H1 (cell line): ENCODE measurements around the gene TAS2R39. TPM values are rescaled to one million over a fixed set of nuclear protein-coding genes. Genes with fewer than 3 reads are reported as not detected.

Experiments used
- CTCF ChIA-PET: fragments of 300-600 bp; sonication (Branson Sonifier 250); formaldehyde crosslinking; loops from one replicate; lab custom pipeline; 2021; ENCODE audit not compliant: partially characterized antibody; lab: Charles Lee
- POLR2A ChIA-PET: fragments of 300-600 bp; sonication (Branson Sonifier 250); formaldehyde crosslinking; loops from one replicate; lab custom pipeline; 2021; ENCODE audit warnings: inconsistent platforms; ENCODE audit not compliant: partially characterized antibody; lab: Charles Lee
- DNase-seq, 2 experiments: peaks; one replicate each; pipeline versions ENCODE4 v3.0.0 to v3.0.0-alpha.2; 2010 to 2022; ENCODE audit warnings: low spot score in 2 of 2, low read depth in 1 of 2, mixed read lengths in 1 of 2
- FAIRE-seq: peaks from 2 replicates; lab custom pipeline; 2011; peaks lifted over from hg19 to GRCh38; lab: Jason Lieb, UNC
- H2AFZ ChIP-seq: 2 replicates; pipeline ENCODE4 v1.8.1; 2012; ENCODE audit warnings: low read length, inconsistent platforms
- H2AK5ac ChIP-seq: 2 replicates; pipeline ENCODE4 v1.6.1; 2013; ENCODE audit warnings: low read depth, low read length
- H2BK120ac ChIP-seq: replicated peaks from 2 replicates; pipeline ENCODE3; 2013; ENCODE audit warnings: low read depth, low read length, inconsistent platforms
- H2BK12ac ChIP-seq: 2 replicates; pipeline ENCODE4 v1.6.1; 2013; ENCODE audit warnings: low read depth, low read length
- H2BK15ac ChIP-seq: 2 replicates; pipeline ENCODE4 v1.6.1; 2013; ENCODE audit warnings: low read length
- H2BK20ac ChIP-seq: 2 replicates; pipeline ENCODE4 v1.6.1; 2013; ENCODE audit warnings: low read length
- H2BK5ac ChIP-seq: 2 replicates; pipeline ENCODE4 v1.6.1; 2013; ENCODE audit warnings: low read depth, low read length
- H3K14ac ChIP-seq: 2 replicates; pipeline ENCODE4 v1.6.1; 2013; ENCODE audit warnings: inconsistent platforms; ENCODE audit not compliant: insufficient read length
- H3K18ac ChIP-seq: 2 replicates; pipeline ENCODE4 v1.6.1; 2013; ENCODE audit warnings: low read length; ENCODE audit errors: extremely low read depth
- H3K23ac ChIP-seq: 2 replicates; pipeline ENCODE4 v1.6.1; 2013; ENCODE audit warnings: inconsistent platforms; ENCODE audit not compliant: insufficient read length
- H3K23me2 ChIP-seq: 2 replicates; pipeline ENCODE4 v1.6.1; 2013; ENCODE audit warnings: low read depth, low read length
- H3K27ac ChIP-seq: 2 replicates; pipeline ENCODE4 v1.6.1; 2011; ENCODE audit warnings: low read depth, low read length, inconsistent platforms
- H3K27me3 ChIP-seq, 4 experiments: replicated peaks in 1 of 4; 1 replicate in 1 of 4; 2 replicates in 3 of 4; pipeline versions ENCODE4 v1.6.1 to v1.8.1; 2011 to 2013; ENCODE audit warnings: low read length in 3 of 4, mild to moderate bottlenecking in 3 of 4, inconsistent platforms in 2 of 4, mixed read lengths in 2 of 4, moderate library complexity in 1 of 4; ENCODE audit not compliant: control insufficient read depth in 3 of 4, insufficient read depth in 3 of 4; ENCODE audit errors: extremely low read depth in 1 of 4
- H3K36me3 ChIP-seq, 4 experiments: 2 replicates each; pipeline versions ENCODE4 v1.6.1 to v1.8.1; 2011 to 2013; ENCODE audit warnings: mild to moderate bottlenecking in 4 of 4, low read length in 3 of 4, moderate library complexity in 2 of 4, control low read depth in 1 of 4, inconsistent platforms in 1 of 4; ENCODE audit not compliant: insufficient read depth in 4 of 4, control insufficient read depth in 2 of 4
- H3K4ac ChIP-seq: replicated peaks from 2 replicates; pipeline ENCODE3; 2013; ENCODE audit warnings: low read length, low read depth, mixed read lengths, inconsistent platforms; ENCODE audit not compliant: insufficient read length
- H3K4me1 ChIP-seq, 4 experiments: replicated peaks in 1 of 4; 1 replicate in 1 of 4; 2 replicates in 3 of 4; pipeline versions ENCODE4 v1.6.1 to v1.8.1; 2011 to 2013; ENCODE audit warnings: low read length in 3 of 4, inconsistent platforms in 2 of 4, mixed read lengths in 1 of 4; ENCODE audit not compliant: insufficient read depth in 4 of 4, control insufficient read depth in 3 of 4
- H3K4me2 ChIP-seq, 2 experiments: 2 replicates each; pipeline versions ENCODE4 v1.6.1 to v1.8.1; 2011 to 2013; ENCODE audit warnings: low read depth in 2 of 2, low read length in 2 of 2, control low read depth in 1 of 2, inconsistent platforms in 1 of 2, mild to moderate bottlenecking in 1 of 2; ENCODE audit not compliant: insufficient read depth in 1 of 2
- H3K4me3 ChIP-seq, 4 experiments: fragments of 200-600, 300-600 bp in 1 of 4; sonication (generic), shearing (Covaris generic), sonication (Bioruptor Twin) in 1 of 4; 2 replicates each; pipeline versions ENCODE4 v1.5.1 to v1.8.1; 2011 to 2016; ENCODE audit warnings: low read length in 4 of 4, low read depth in 3 of 4, control low read depth in 2 of 4, inconsistent platforms in 2 of 4, mild to moderate bottlenecking in 2 of 4, mixed read lengths in 1 of 4, moderate library complexity in 1 of 4; ENCODE audit not compliant: insufficient read depth in 2 of 4; ENCODE audit errors: extremely low read depth in 1 of 4
- H3K56ac ChIP-seq: replicated peaks from 2 replicates; pipeline ENCODE3; 2013; ENCODE audit warnings: low read depth, mild to moderate bottlenecking, mixed read lengths, low read length, inconsistent platforms; ENCODE audit not compliant: insufficient read length
- H3K79me1 ChIP-seq: 2 replicates; pipeline ENCODE4 v1.6.1; 2013; ENCODE audit warnings: low read depth, low read length, control low read depth
- H3K79me2 ChIP-seq, 2 experiments: 2 replicates each; pipeline versions ENCODE4 v1.6.1 to v1.8.1; 2012 to 2013; ENCODE audit warnings: low read length in 2 of 2, mild to moderate bottlenecking in 2 of 2, inconsistent platforms in 1 of 2; ENCODE audit not compliant: insufficient read depth in 2 of 2, control insufficient read depth in 1 of 2
- H3K9ac ChIP-seq, 4 experiments: replicated peaks in 1 of 4; 1 replicate in 1 of 4; 2 replicates in 3 of 4; pipeline versions ENCODE4 v1.6.1 to v1.8.1; 2011 to 2013; ENCODE audit warnings: low read depth in 3 of 4, low read length in 3 of 4, control low read depth in 2 of 4, mild to moderate bottlenecking in 2 of 4, moderate library complexity in 2 of 4, inconsistent platforms in 1 of 4; ENCODE audit errors: extremely low read depth in 1 of 4
- H3K9me3 ChIP-seq, 2 experiments: 2 replicates each; pipeline versions ENCODE4 v1.6.1 to v1.8.1; 2012 to 2013; ENCODE audit warnings: mild to moderate bottlenecking in 2 of 2, moderate library complexity in 2 of 2, control low read depth in 1 of 2, inconsistent platforms in 1 of 2, low read depth in 1 of 2, low read length in 1 of 2, mixed read lengths in 1 of 2; ENCODE audit not compliant: insufficient read depth in 2 of 2
- H4K20me1 ChIP-seq, 2 experiments: replicated peaks in 1 of 2; 2 replicates each; pipeline versions ENCODE3 to v1.8.1; 2011 to 2013; ENCODE audit warnings: inconsistent platforms in 2 of 2, low read length in 2 of 2, mild to moderate bottlenecking in 1 of 2; ENCODE audit not compliant: insufficient read depth in 2 of 2, control insufficient read depth in 1 of 2
- H4K5ac ChIP-seq: 2 replicates; pipeline ENCODE4 v1.6.1; 2013; ENCODE audit warnings: low read length, low read depth, mixed read lengths, inconsistent platforms; ENCODE audit not compliant: insufficient read length
- H4K8ac ChIP-seq: 2 replicates; pipeline ENCODE4 v1.8.0; 2013; ENCODE audit warnings: mild to moderate bottlenecking, moderate library complexity, low read length, inconsistent platforms; ENCODE audit not compliant: insufficient read depth; ENCODE audit errors: extremely low read depth
- H4K91ac ChIP-seq: replicated peaks from 2 replicates; pipeline ENCODE3; 2013; ENCODE audit warnings: low read length, mixed read lengths, inconsistent platforms; ENCODE audit not compliant: insufficient read length
- ATF2 ChIP-seq: IDR thresholded peaks from 2 replicates; pipeline ENCODE4 v1.6.1; 2012; ENCODE audit warnings: low read length, inconsistent platforms
- BACH1 ChIP-seq: IDR thresholded peaks from 2 replicates; pipeline ENCODE4 v1.6.1; 2012; ENCODE audit warnings: low read length, improper control_type of control experiment
- CBX8 ChIP-seq: fragments of 300-800, 300-1000 bp; sonication (generic); IDR thresholded peaks from 2 replicates; pipeline ENCODE4 v1.7.1; 2016; ENCODE audit warnings: low read depth, low read length, borderline replicate concordance
- CTCF ChIP-seq, 3 experiments: IDR thresholded peaks; 1 replicate in 2 of 3; 2 replicates in 1 of 3; pipeline versions ENCODE4 v1.5.1 to v1.6.1; 2011; ENCODE audit warnings: low read length in 3 of 3, mild to moderate bottlenecking in 3 of 3, inconsistent platforms in 2 of 3, low read depth in 1 of 3, moderate library complexity in 1 of 3; ENCODE audit not compliant: insufficient read depth in 1 of 3; ENCODE audit errors: control extremely low read depth in 1 of 3
- EGR1 ChIP-seq: IDR thresholded peaks from 2 replicates; pipeline ENCODE4 v1.6.1; 2011; ENCODE audit warnings: low read depth, low read length, borderline replicate concordance
- JUN ChIP-seq: IDR thresholded peaks from 2 replicates; pipeline ENCODE4 v1.6.1; 2011; ENCODE audit warnings: low read depth, mild to moderate bottlenecking, improper control_type of control experiment, low read length
- NANOG ChIP-seq: IDR thresholded peaks from 2 replicates; pipeline ENCODE4 v1.6.1; 2011; ENCODE audit warnings: low read length, low read depth, mild to moderate bottlenecking, inconsistent platforms; ENCODE audit not compliant: insufficient read depth, poor library complexity, severe bottlenecking
- POLR2AphosphoS5 ChIP-seq: IDR thresholded peaks from 2 replicates; pipeline ENCODE4 v1.6.1; 2011; ENCODE audit warnings: low read depth, low read length
- TAF7 ChIP-seq: optimal IDR thresholded peaks from 2 replicates; pipeline ENCODE3; 2011; ENCODE audit warnings: low read depth, mild to moderate bottlenecking, inconsistent platforms, low read length, moderate library complexity, borderline replicate concordance
- TCF12 ChIP-seq: IDR thresholded peaks from 2 replicates; pipeline ENCODE4 v1.6.1; 2011; ENCODE audit warnings: low read depth, mild to moderate bottlenecking, low read length
- WGBS, 2 experiments: shearing (Covaris generic) in 1 of 2; methylation state at CpG; one replicate each; pipeline versions ENCODE4 v1.1.6 to v1.1.7; 2013 to 2015; ENCODE audit warnings: low lambda C conversion rate in 2 of 2, mixed read lengths in 2 of 2, inconsistent platforms in 1 of 2, low coverage in 1 of 2, missing lambda C conversion rate in 1 of 2; ENCODE audit not compliant: insufficient replicate concordance in 2 of 2, insufficient coverage in 1 of 2, insufficient read length in 1 of 2; ENCODE audit errors: extremely low coverage in 1 of 2, missing lambda C conversion rate in 1 of 2; 5-methylcytosine and 5-hydroxymethylcytosine counted together
- polyA plus RNA-seq, 7 experiments: library from polyadenylated mRNA; depleted of rRNA in 3 of 7; stranded (reverse) in 5 of 7; unstranded in 2 of 7; fragments of >200 nt in 5 of 7; fragments of 200-250 nt in 2 of 7; gene quantifications; 1 replicate in 5 of 7; 2 replicates in 1 of 7; 4 replicates in 1 of 7; pipeline versions ENCODE4 v1.2.1 to v1.2.3, GENCODE V29; 2011 to 2013; ENCODE audit warnings: missing spikeins in 2 of 7, mixed read lengths in 2 of 7
- total RNA-seq: library from RNA; stranded (reverse); fragmentation: NEBNext Ultra II Directional; extraction: Animal tissue kit (Norgen Biotek cat#: 25700); gene quantifications from 2 replicates; pipeline ENCODE4 v1.2.1, GENCODE V29; 2021

Gene TAS2R39
- total and polyA plus RNA-seq, 2 of the 8 experiments (the other 6 are each of a cell fraction or from before 2014, with no cell fraction given) = not detected

GRCh38 chr7:143216151-143216550 is 32.9 kb downstream of the TAS2R39 start:
- WGBS, 2 experiments = 83% methylated on average over 6 of the region's 6 CpGs; no CpG with 5 or more reads in 1 of the 2 experiments
- TF ChIP-seq CTCF (IDR thresholded peaks at IDR 0.05; ENCODE audit: control extremely low read depth in 1 of 3, insufficient read depth in 1 of 3, low read depth in 1 of 3, low read length in 3 of 3) (no peak), NANOG (no peak), TAF7 (no peak), TCF12 (no peak), ATF2 (no peak), JUN (no peak), CBX8 (no peak), EGR1 (no peak), POLR2AphosphoS5 (no peak), BACH1 (no peak)

More at GRCh38 chr7:143216151-143216550, 32.9 kb downstream of the TAS2R39 start:
- Histone ChIP-seq H4K91ac (no peak overlapping the region), H3K36me3 (no peaks in the 10 kb centered on the region), H3K18ac (no peak overlapping the region), H3K56ac (no peak overlapping the region), H4K5ac (no peak overlapping the region), H3K79me1 (no peaks in the 10 kb centered on the region), H3K23ac (no peak overlapping the region), H2BK15ac (no peak overlapping the region), H3K27ac (no peak overlapping the region), H3K4me3 (no peak overlapping the region), H2AK5ac (no peak overlapping the region), H3K4ac (no peak overlapping the region), H3K27me3 (no peaks in the 10 kb centered on the region), H3K14ac (no peak overlapping the region), H3K23me2 (no peaks in the 10 kb centered on the region), H2BK20ac (no peak overlapping the region), H3K9me3 (0 out of 4 replicates have a peak, but pooled peaks cover 0 to 2% of the 10 kb centered on the region in 2 experiments), H2AFZ (no peak overlapping the region), H3K4me2 (no peak overlapping the region), H2BK120ac (no peak overlapping the region), H2BK12ac (no peak overlapping the region), H2BK5ac (no peak overlapping the region), H4K20me1 (no peaks in the 10 kb centered on the region), H3K9ac (no peak overlapping the region), H3K4me1 (no peaks in the 10 kb centered on the region), H3K79me2 (no peaks in the 10 kb centered on the region), H4K8ac (no peak overlapping the region)
- CTCF ChIA-PET = interaction anchor here (0.8 to 11.2 kb wide), 27 partner anchors 7 to 548 kb away, joined by 3 to 480 read pairs (median 5); partner anchors contain the start of genes CASP2 and TRPV6
- DNase-seq (no peak), FAIRE-seq (no peak)
- POLR2A ChIA-PET = no interaction called here
